KG1 (cell line): Measurements from ENCODE around the gene BCLAF1.
"Not testable (repeated sequence)": the region's sequence is repeated elsewhere in the genome, so short reads cannot be mapped to it uniquely, and the experiment has no call there.

Experiments used
- DNase-seq: peaks from one replicate; lab custom pipeline; 2025; lab: John Stamatoyannopoulos, UW

The BCLAF1 gene

DNA sequence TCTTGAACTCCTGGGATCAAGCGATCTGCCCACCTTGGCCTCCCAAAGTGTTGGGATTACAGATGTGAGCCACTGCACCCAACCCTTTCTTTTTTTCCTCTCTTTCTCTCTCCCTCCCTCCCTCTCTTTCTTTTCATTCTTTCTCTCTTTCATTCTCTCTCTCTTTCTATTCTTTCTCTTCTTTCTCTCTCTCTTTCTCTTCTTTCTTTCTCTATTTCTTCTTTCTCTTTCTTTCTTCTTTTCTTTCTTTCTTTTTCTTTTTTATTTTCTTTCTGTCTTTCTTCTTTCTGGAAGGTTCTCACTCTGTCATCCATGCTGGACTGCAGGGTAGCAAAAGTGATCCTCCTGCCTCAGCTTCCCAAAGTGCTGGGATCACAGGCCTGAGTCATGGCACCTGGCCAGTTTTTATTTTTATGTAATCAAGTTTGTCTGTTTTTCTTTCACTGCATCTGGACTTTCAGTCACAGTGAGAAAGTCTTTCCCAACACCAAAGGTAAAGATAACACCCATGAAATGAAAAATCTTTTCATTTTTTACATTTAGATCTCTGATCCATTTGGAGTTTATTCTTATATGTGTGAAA lies 20.2 kb upstream of the BCLAF1 start:
- no peak for DNase-seq

DNA sequence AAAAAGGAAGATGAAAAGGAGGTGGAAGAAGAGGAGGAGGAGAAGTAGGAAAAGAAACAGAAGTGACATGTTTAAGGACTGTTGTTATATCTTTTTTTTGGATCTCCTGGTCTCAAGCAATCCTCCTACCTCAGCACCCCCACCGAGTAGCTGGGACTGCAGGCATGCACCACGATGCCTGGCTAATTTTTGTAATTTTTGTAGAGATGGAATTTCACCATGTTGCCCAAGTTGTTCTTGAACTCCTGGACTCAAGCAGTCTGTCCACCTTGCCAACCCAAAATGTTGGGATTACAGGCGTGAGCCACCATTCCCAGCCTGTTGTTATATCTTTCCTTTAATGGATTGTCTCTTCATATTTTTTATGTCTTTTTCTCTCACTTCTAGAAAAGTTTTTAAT lies 19.5 kb upstream of the BCLAF1 start:
- DNase-seq: no peak

DNA sequence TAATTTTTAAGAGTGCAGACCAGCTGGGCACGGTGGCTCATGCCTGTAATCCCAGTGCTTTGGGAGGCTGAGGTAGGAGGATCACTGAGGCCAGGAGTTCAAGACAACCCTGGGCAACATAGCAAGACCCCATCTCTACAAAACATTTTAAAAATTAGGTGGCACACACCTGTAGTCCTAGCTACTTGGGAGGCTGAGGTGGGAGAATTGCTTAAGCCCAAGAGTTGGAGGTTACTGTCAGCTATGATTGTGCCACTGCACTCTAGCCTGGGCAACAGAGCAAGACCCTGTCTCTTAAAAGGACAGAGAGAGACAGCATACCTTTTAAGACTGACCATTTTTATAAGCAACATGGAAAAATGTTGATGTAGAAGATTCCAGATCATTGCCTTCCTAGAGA lies 18.8 kb upstream of the BCLAF1 start:
- not testable (repeated sequence) for DNase-seq

DNA sequence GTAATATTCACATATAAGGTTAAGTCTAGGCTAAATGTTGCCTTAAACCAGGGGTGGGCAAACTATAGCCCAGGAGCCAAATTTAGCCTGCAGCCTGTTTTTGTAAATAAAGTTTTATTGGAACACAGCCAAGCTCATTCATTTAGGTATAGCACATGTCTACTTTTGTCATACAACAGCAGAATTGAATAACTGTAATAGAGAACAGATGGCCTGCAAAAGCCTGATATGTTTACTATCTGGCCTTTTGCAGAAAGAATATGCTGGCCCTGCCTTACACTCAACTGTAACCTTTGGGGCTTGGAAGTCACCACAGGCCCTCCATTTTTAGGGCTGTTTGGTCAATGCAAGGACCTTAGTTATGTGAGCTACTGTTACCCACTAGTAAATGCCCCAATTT lies 17.7 kb upstream of the BCLAF1 start:
- no peak for DNase-seq

DNA sequence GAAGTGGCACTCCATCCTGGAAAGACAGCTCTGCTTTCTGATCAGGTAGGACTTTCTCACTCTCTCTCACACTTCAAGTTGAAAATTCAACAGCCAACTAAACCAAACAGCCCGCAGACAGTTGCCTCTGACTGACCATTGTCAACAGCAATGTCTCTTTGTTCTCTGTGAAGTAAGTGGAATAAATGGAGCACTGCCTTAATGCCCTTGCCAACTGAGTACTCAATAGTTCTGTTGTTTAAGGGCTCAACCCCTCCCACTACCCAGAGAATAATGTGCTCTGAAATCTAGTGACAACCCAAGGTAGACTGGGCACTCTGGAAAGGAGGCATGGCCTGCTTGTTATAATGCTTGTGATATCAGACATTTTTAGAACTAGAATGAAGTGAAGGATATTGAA lies 16.8 kb upstream of the BCLAF1 start:
- no peak for DNase-seq

DNA sequence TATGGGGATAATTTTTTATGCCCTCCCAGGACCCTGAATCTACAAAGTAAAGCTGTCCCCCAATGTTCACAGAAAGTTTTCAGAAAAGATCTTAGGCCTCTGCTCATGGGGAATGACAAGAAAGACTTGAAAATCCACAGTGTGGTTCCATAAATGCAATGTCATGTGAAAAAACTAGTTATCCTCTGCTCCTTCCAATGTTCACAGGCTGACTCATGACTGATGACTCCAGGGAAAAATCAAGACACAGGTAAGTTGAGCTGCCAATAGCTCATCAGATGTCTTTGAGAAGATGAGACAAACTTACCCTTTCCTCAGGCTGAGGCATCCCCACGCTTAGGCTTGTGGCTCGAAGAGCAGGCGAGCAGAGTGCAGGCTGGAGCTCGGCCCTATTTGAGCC lies 14.8 kb upstream of the BCLAF1 start:
- DNase-seq: no peak

DNA sequence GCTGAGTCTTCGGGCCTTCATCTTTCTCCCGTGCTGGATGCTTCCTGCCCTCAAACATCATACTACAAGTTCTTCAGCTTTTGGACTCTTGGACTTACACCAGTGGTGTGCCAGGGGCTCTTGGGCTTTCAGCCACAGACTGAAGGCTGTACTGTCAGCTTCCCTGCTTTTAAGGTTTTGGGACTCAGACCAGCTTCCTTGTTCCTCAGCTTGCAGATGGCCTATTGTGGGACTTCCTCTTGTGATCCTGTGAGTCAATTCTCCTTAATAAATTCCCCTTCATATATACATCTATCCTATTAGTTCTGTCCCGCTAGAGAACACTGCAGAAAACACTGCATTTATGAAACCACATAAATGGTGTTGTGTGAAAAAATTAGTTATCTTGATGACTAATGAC lies 13.9 kb upstream of the BCLAF1 start:
- DNase-seq: no peak

DNA sequence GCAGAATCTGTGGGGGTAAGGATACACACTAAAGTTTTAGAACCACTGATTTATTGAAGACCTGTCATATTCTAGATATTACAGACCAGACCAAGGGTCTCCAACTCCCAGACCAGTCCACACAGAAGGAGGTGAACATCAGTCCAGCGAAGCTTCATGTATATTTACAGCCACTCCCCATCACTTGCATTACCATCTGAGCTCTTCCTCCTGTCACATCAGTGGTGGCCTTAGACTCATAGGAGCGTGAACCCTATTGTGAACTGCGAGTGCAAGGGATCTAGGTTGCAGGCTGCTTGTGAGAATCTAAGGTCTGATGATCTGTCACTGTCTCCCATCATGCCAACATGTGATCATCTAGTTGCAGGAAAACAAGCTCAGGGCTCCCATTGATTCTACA lies 5.0 kb upstream of the BCLAF1 start:
- no peak for DNase-seq

DNA sequence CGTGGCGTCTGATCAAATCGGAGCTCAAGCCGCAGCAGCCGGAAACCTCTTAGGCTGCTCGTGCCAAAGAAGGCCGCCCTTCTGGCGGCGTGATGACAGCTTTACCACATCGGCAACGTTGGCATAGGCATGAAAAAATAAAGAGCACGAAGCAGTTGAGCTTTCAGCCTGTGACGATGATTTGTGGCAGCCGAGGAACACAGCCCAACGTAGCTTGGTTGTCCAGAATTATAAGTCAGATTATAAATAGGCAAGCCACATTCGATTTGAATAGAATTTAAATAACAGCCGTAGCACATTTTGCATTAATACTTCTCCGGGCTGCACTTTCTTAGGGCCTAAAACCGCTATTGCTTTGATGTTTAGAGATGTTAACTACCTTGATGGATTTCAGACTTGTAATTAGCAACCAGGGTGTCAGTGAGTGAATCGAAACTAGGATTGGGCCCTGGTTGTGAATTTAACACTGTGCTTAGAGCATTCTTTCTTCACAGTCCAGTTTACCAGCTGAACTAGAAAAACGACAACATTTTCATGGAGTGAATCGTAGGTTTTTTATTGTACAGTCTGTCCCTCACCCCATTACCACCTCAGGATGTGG lies 864 bp upstream of the BCLAF1 start:
- DNase-seq: peak; percentile 73

DNA sequence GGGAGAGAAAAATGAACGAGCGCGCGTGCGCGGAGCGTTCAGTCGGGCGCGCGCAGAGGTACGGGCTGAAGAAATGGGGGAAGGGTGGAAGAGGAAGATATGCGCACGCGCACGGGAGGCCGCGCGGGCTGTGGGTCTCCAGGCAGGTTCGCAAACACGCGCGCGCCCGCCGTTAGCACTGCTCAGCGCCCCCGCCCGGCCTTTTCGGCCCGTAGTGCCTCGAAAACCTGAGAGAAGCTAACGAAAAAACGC lies 393 bp downstream of the BCLAF1 start:
- DNase-seq: peak; percentile 92

DNA sequence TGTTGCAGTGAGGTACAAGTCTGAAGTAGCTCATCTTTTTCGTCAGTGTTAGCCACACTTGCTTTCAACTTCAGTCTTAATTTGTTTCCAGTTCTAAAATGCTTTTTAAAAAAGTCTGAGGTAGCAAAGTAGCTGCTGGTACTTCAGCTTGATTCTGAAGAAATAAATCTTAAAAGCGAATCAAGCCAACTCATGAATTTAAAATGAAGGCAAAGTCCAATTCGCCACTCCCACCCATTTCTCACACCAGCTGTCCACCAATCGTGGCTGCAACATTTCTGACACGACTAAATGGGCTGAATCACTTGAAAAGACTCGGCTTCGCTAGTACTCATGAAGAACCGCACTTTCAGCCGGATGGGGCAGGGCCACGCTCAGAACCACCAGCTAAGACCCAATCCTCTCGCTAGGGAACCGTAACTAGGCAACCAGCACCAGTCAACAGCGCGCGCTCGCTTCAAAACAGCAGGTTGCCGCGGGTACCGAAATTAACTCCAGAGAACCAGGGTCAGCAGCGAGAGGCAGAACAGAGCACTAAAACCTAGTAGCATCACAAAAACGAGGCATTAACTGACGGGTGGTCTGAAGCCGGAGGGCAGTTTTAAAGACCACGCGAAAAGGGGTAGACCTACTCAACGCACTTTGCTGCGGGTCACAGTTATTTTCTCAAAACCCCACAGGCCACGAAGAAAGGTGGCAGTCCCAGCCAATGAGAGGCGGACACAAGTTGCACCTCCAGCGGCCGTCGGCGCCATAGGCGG lies 900 bp downstream of the BCLAF1 start:
- DNase-seq: no peak

DNA sequence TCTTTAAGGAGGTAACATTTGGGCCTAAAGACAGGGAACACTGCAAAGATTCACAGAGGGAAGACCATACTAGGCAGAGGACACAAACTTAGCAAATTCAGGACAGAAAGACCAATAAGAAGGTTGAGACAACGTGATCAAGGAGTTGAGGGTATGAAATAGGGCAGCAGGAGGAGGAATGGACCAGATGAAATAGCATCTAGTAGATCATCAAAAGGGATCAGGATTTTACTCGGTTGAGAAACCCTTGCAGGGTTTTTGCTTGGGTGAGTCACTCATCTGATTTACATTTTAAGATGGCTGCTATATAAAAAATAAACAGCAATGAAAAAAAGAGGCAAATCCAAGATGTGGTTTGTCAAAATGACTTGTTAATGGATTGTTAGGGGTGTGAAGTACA lies 4.7 kb downstream of the BCLAF1 start:
- DNase-seq: no peak

DNA sequence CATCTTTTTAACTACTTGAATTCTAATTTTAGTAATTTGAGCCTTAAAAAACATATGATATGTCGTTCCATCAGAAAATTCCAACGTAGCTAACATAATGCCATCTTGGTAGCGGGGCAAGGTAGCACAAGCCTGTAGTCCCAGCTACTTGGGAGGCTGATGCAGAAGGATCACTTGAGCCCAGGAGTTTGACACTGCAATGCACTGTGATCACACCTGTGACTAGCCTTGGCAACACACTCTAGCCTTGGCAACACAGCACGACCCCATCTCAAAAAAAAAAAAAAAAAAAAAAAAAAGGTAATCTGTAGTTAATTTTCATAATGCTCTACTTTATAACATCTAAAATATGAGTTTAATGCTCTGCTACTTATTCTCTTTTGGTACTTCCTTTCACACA lies 6.7 kb downstream of the BCLAF1 start:
- DNase-seq: no peak

DNA sequence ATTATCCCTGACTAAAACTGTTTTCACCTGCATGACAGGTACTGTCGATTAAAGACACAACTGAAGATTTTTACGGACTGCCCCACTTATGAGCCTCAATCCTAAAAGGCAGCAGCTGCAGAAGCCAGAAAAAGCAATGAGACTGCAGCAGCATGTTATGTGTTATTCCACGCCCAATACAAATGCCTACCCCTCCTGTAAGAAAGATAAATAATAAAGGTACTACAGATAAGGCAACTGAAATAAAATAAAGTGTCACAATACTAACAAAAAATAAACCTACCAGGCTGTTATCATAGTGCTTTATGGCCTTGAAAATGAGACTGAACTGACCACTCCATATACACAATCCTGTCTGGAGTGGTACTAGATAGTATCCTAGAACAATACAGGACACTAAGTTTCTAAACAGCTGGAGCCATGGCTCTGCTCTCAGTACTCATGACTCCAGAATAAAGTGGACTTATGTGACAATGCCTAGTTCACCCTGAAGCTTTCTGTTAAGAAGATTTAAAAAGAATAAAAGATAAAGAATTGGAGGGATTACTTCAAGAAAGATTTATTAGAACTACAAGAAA lies 9.5 kb downstream of the BCLAF1 start:
- DNase-seq: no peak

DNA sequence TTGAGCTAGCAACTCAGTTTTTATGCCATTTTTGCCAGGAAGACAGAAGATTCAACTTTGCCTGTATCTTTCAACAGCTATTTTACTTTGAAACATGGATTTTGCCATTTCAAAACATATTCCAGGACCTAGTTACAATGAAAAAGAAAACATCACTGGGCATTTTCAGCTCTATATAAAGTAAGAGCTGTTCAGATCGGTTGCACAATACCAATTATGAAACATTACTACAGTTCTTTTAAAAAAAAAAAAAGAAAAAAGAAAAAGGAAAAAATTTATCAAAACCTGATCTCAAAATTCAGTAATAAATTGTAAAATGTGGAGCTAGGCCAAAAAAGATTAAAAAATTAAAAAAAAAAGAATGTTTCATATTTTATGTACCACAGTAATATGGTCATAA lies 15.6 kb downstream of the BCLAF1 start:
- no peak for DNase-seq

DNA sequence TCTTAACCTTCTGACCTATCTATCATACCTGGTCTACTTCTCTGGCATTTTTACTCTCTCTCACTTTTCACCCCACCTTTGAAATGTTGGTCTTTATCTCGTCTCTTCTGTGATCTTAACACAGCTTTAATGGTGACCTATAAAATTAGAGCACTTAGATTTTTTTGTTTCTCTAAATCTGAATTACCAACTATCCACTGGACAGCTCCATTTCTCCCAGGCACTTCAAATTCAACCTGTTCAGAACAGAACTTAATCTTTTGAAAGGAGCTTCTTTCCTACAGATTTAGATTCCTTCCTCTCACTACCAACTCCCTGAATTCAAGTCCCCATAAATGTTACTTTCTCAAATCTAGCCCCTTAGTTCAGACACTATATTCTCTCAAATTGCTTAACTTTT lies 24.5 kb downstream of the BCLAF1 start:
- no peak for DNase-seq

DNA sequence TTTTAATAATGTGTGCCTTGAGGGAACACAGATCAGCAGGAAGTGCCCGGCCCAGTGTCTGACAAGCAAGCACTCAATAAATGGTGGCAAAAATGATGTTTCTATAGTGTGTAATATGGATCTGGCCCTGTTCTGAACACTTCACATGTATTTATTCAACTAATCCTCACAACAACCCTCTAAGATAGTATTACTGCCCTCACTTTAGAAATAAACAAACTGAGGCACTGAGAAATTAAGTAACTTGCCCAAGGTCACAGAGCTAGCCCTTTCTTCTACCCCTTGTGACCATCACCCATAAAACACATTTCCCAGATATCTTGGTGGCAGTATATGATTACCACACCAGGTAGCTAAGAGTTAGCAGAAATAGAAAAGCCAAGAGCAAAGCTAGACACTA lies 26.7 kb downstream of the BCLAF1 start:
- no peak for DNase-seq

DNA sequence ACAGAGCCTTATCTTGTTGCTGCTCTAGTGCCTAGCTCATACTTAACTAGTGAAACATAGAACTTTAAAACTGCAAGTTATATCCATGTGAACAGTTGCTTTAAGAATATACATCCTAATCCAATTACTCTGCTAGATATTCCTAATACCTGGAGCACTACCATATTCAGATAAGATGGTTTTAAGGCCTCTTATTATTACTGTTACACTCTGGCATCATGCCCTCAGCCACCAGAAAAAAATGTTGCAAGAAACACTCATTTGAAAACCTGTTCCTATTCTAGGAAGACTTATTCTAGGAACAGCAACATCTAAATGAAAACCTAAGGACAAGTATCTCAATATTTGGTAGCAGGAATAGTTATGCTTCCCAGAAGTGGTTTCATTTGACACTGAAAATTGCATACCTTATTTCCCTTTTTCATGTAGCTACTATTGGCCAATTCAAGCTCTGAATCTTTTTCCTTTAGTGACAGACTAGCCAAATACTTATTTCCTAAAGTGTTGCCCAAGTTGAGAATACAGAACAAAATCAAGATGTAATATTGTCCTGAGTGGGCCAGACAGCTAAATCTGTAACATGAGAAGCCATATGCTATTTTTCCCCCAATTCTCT lies 34.7 kb downstream of the BCLAF1 start:
- DNase-seq: no peak

DNA sequence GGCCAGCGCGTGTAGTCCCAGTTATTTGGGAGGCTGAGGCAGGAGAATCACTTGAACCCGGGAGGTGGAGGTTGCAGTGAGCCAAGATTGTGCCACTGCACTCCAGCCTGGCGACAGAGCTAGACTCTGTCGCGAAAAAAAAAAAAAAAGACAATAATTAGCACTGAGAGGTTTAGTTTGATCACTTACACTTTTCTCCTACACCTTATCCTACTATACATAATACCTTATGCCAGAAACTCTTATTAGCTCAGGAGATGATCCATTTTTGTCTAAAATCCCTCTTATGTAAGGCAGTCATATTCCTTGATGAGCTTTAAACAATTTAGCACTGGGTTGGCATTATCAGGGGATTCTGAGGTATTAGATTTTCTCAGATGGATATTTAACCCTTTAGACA lies 35.9 kb downstream of the BCLAF1 start:
- no peak for DNase-seq

DNA sequence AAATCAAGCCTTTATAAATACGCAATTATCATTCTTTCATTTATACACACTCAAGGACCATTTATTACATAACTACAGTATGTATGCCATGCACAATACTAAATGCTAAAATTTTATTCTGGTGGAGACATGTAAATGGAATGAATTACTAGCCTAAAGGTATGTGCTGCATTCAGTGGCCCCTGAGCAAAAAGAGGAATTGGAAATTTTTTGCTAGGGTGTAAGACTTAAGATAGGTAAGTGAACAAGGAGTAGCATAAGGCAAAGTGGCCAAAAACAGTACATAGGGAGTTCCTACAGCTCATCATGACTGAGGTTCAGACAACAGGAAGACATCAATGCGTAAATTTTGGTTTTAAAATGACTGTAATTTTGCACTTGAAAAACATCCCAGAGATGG lies 37.2 kb downstream of the BCLAF1 start:
- DNase-seq: no peak

DNA sequence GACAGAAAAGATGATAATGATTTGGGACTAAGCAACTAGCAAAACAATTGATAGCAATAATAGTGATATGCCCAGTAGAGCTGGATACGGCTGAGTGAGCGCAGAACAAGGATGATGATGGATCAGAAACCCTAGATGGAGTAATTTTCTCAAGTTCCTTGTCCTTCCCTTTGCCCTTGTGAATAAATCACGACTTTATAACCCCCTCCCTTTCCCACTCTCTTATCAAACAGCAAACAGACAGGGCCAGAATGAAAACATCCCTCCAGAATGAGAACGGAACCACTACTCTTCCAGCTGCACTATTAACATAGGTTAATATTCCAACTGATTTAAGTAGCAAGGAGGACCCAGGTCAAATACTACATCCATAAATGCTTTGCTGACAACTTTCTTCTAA lies 38.3 kb downstream of the BCLAF1 start:
- no peak for DNase-seq

DNA sequence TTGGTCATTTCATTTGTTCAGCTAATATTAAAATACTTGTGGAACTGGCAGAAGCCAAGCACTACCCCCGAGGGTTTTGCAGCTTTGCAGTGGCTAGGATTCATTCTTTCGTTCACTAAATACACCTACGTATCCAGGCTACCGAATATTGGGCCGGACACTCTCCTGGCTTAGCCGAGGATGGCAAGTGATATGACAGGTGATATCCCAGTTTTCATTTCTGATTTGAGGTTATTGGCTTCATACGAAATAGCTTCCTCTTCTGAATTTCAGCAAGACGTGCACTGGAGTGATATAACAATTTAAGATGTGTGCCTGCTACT lies 39.0 kb downstream of the BCLAF1 start:
- no peak for DNase-seq
